Activated B cell treated with CpG ODN at 0.5 μM for 24 hours (primary cell): ENCODE results near the gene KCNJ11. TPM values are rescaled to one million over a fixed set of nuclear protein-coding genes. Genes with fewer than 3 reads are reported as not detected.

Experiments used
- ATAC-seq: fragments of 200-7000 bp; cut with Tn5 transposase; one replicate; pipeline ENCODE4 v1.10.0; 2021; ENCODE audit warnings: low read depth, mild to moderate bottlenecking, moderate library complexity
- CTCF ChIA-PET: fragments of 350-600 bp; sonication (Branson Sonifier 250); formaldehyde crosslinking; loops from one replicate; lab custom pipeline; 2021; ENCODE audit warnings: antibody characterized with exemption; lab: Charles Lee
- POLR2A ChIA-PET: fragments of 350-600 bp; sonication (Branson Sonifier 250); formaldehyde crosslinking; loops from one replicate; lab custom pipeline; 2021; ENCODE audit warnings: antibody characterized with exemption; lab: Charles Lee
- DNase-seq: peaks from one replicate; pipeline ENCODE4 v3.0.0; 2022
- H3K27ac Mint-ChIP-seq: one replicate; pipeline ENCODE4 v1.8.0; 2020; ENCODE audit warnings: mixed read lengths
- H3K27me3 Mint-ChIP-seq: one replicate; pipeline ENCODE4 v1.8.0; 2021; ENCODE audit warnings: mixed read lengths
- H3K36me3 Mint-ChIP-seq: one replicate; pipeline ENCODE4 v1.8.0; 2021; ENCODE audit warnings: low read depth, mixed read lengths
- H3K4me1 Mint-ChIP-seq: one replicate; pipeline ENCODE4 v1.8.0; 2021; ENCODE audit warnings: mixed read lengths
- H3K4me3 Mint-ChIP-seq: one replicate; pipeline ENCODE4 v1.8.0; 2020; ENCODE audit warnings: mild to moderate bottlenecking, mixed read lengths
- H3K9me3 Mint-ChIP-seq: one replicate; pipeline ENCODE4 v1.8.0; 2020; ENCODE audit warnings: mixed read lengths
- intact Hi-C: fragments of 100-400 bp; cut with micrococcal nuclease; formaldehyde crosslinking; loops from one replicate; pipeline ENCODE4 v1.15.1; 2024
- total RNA-seq: library from RNA; stranded (reverse); gene quantifications from 2 replicates; pipeline ENCODE4 v1.2.3, GENCODE V29; 2022
- TF ChIP-seq, protein P1 (sequence below): fragments of 200-600 bp; IDR thresholded peaks from one replicate; pipeline ENCODE4 v1.8.0; 2022; ENCODE audit warnings: antibody characterized with exemption, mild to moderate bottlenecking

KCNJ11 gene
- total RNA-seq, 1 donor from 2014 or later, result 1.2 TPM

DNA sequence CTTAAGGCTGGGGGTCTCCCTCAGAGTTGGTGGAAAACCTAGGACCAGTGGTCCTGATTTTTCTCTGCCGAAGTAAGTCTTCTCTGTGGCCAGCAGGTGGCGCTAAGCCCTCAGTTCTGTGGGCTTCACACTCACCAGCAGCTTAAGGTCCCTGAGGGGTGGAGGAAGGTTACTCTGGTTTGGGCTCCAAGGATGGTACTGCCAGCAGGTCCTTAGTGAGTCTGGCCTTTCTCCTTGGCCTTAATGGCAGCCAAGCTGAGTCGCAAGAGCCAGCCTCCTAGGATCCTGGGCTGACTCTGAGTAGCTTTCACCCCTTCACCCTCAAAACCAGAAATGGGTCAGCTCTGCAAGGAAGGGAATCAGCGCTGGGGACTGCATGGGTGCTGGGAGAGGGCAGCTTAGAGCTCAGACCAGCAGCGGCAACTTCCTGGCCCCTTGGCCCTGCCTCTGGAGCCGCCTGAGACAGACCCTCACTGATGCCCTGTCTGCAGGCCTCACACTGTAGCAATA is 4.4 kb downstream of the KCNJ11 start:
- TF ChIP-seq, protein P1, sequence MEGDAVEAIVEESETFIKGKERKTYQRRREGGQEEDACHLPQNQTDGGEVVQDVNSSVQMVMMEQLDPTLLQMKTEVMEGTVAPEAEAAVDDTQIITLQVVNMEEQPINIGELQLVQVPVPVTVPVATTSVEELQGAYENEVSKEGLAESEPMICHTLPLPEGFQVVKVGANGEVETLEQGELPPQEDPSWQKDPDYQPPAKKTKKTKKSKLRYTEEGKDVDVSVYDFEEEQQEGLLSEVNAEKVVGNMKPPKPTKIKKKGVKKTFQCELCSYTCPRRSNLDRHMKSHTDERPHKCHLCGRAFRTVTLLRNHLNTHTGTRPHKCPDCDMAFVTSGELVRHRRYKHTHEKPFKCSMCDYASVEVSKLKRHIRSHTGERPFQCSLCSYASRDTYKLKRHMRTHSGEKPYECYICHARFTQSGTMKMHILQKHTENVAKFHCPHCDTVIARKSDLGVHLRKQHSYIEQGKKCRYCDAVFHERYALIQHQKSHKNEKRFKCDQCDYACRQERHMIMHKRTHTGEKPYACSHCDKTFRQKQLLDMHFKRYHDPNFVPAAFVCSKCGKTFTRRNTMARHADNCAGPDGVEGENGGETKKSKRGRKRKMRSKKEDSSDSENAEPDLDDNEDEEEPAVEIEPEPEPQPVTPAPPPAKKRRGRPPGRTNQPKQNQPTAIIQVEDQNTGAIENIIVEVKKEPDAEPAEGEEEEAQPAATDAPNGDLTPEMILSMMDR, result peak; percentile 69
- no peak overlapping the region for H3K27ac Mint-ChIP-seq
- peaks cover 3% of the 10 kb centered on the region for H3K4me1 Mint-ChIP-seq
- H3K27me3 Mint-ChIP-seq, result no peaks in the 10 kb centered on the region
- ATAC-seq (peak; percentile 66), DNase-seq (peak; percentile 65)
- H3K9me3 Mint-ChIP-seq, result no peaks in the 10 kb centered on the region
- H3K36me3 Mint-ChIP-seq, result no peaks in the 10 kb centered on the region
- no peak overlapping the region for H3K4me3 Mint-ChIP-seq
- intact Hi-C loops, result loop anchor here (1.0 to 10.0 kb wide), 8 partner anchors 120 to 599 kb away; partner anchors contain the start of genes PIK3C2A and RPS13
- CTCF ChIA-PET, result interaction anchor here (0.6 to 2.9 kb wide), 15 partner anchors 9 to 439 kb away, joined by 3 to 34 read pairs (median 5); no protein-coding TSS in a partner anchor
- POLR2A ChIA-PET, result no interaction called here

DNA sequence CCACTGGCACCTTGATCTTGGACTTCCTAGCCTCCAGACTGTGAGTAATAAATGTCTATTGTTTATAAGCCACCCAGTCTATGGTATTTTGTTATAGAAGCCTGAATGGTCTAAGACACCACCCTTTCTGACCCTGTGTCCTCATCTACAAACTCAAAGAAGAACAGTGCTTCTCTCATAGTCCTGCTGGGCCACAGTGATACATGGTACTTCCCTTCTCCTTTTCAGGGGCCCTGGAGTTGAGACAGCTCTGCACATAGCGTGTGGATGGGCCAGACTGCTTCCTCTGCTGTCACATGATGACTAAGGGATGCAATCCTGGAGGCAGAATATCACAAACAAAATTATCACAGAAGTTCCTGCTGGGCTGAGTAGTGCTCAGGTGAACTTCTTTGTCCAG is 5.0 kb downstream of the KCNJ11 start:
- intact Hi-C loops, result loop anchor here (10.0 kb wide), 3 partner anchors 179 to 599 kb away; partner anchors contain the start of genes PIK3C2A and RPS13
- ATAC-seq, result no peak
- POLR2A ChIA-PET, result no interaction called here

DNA sequence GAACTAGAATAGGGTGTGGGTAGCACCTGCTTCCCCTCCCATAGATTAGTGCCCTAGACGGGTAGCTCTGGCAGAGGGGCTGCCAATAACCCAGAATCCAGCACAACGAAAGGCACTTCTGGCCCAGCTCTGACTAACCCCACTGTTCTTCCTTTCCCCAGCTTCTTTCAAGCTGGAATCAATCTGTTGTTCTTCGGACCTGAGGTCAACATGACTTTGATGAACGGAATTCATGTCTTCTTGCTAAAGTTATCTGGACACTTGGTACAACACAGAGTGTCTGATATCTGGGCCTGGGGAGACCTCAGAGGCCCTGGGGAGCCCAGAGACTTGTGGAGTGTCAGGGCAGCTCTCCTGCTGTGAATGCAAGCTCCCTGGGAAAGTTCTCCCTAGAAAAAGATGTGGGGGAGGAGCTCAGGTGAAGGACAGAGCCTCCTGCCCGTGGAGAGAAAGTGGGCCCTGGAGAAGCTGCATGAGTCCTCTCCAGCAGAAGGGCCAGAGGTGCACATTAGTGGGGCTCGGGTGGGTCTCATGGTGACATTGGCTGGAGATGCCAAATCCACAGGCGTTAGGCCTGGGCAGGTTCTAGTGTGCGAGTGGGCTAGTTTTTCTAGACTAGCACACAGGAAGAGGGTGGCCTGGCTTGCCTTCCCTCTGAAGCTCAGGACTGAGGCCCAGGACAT is 6.3 kb downstream of the KCNJ11 start:
- Mint-ChIP-seq H3K4me1 (no peaks in the 10 kb centered on the region), H3K36me3 (no peaks in the 10 kb centered on the region), H3K27ac (no peak overlapping the region), H3K9me3 (no peaks in the 10 kb centered on the region), H3K27me3 (no peaks in the 10 kb centered on the region), H3K4me3 (no peak overlapping the region)
- no peak for DNase-seq
- no peak for ATAC-seq
- ChIA-PET POLR2A (no interaction called here), CTCF (interaction anchor here (0.7 kb wide), 1 partner anchor 123 kb away, joined by 3 read pairs; no protein-coding TSS in a partner anchor)
- TF ChIP-seq, protein P1, result no peak
- intact Hi-C loops, result loop anchor here (10.0 kb wide), 3 partner anchors 177 to 597 kb away; partner anchors contain the start of genes PIK3C2A and RPS13

More for the DNA sequence above, 5.0 kb downstream of the KCNJ11 start:
- no peak overlapping the region for H3K27ac Mint-ChIP-seq
- no peak for DNase-seq
- H3K4me3 Mint-ChIP-seq, result no peak overlapping the region
- no peaks in the 10 kb centered on the region for H3K27me3 Mint-ChIP-seq
- H3K9me3 Mint-ChIP-seq, result no peaks in the 10 kb centered on the region
- CTCF ChIA-PET, result interaction anchor here (0.9 to 2.9 kb wide), 8 partner anchors 8 to 154 kb away, joined by 4 to 34 read pairs (median 8); no protein-coding TSS in a partner anchor
- no peaks in the 10 kb centered on the region for H3K36me3 Mint-ChIP-seq
- peaks cover under 1% of the 10 kb centered on the region for H3K4me1 Mint-ChIP-seq
- TF ChIP-seq, protein P1, result no peak

DNA sequence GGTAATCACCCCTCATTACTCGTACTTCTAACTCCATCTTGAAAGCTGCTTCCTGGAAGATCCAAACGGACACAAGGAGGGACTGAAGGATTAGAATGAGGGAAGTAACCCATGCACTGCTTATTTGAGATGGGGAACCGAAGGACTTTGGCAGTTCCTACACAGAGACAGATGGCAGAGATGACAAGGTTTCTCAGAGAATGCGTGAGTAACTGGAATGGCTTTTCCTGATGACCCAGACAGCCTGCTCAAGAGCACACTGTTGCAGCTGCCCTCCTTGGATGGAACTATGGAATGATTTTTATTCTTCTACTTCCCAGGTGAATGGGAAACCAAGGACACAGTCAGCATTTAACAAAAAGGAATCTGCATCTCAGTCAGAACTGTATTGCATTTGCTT is 7.3 kb downstream of the KCNJ11 start:
- TF ChIP-seq, protein P1, result no peak
- ATAC-seq (no peak), DNase-seq (no peak)
- ChIA-PET CTCF (interaction anchor here (0.8 kb wide), 1 partner anchor 152 kb away, joined by 3 read pairs; no protein-coding TSS in a partner anchor), POLR2A (no interaction called here)
- H3K36me3 Mint-ChIP-seq, result no peaks in the 10 kb centered on the region
- intact Hi-C loops, result loop anchor here (10.0 kb wide), 3 partner anchors 176 to 596 kb away; partner anchors contain the start of genes PIK3C2A and RPS13
- no peak overlapping the region for H3K4me3 Mint-ChIP-seq
- no peaks in the 10 kb centered on the region for H3K9me3 Mint-ChIP-seq
- no peaks in the 10 kb centered on the region for H3K27me3 Mint-ChIP-seq
- H3K4me1 Mint-ChIP-seq, result no peaks in the 10 kb centered on the region
- no peak overlapping the region for H3K27ac Mint-ChIP-seq
